Dermis microvascular lymphatic vessel endothelial cell (primary cell): ENCODE measurements around the gene CLPX. TPM values are rescaled to one million over a fixed set of nuclear protein-coding genes. Genes with fewer than 3 reads are reported as not detected.
A peak's percentile ranks its signal among the peaks of the same experiment; 100 is the strongest.
"Not testable (repeated sequence)": the region's sequence is repeated elsewhere in the genome, so short reads cannot be mapped to it uniquely, and the experiment has no call there.

Experiments used
- DNase-seq, 2 donors: peaks; one replicate each; pipeline versions ENCODE4 v3.0.0 to v3.0.0-alpha.2; 2010; ENCODE audit warnings: low read depth in 2 of 2
- total RNA-seq: library from RNA; depleted of rRNA; stranded (reverse); fragments of >200 nt; gene quantifications from 2 replicates; pipeline ENCODE4 v1.2.1, GENCODE V29; 2014

Gene CLPX
- total RNA-seq, 1 donor from 2014 or later, result 33.5 TPM

DNA sequence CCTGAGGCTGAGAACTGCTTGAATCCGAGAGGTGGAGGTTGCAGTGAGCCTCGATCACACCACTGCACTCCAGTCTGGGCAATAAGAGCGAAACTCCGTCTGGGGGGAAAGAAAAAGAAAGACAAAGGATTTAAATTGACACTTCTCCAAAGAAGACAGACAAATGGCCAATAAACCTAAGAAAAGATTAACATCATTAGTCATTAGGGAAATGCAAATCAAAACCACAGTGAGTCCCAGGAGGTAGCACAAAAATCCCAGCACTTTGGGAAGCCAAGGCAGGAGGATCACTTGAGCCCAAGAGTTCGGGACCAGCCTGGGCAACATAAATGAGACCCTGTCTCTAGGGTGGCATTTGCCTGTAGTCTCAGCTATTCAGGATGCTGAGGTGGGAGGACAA lies 12.6 kb downstream of the CLPX start:
- no peak for DNase-seq

GRCh38 chr15:65171428-65171827 lies 13.7 kb downstream of the CLPX start:
- no peak for DNase-seq

- DNase-seq, result no peak
Observed at GRCh38 chr15:65165875-65166274, 19.3 kb downstream of the CLPX start.

- no peak for DNase-seq
Observed at GRCh38 chr15:65164139-65164538, 21.0 kb downstream of the CLPX start.

DNA sequence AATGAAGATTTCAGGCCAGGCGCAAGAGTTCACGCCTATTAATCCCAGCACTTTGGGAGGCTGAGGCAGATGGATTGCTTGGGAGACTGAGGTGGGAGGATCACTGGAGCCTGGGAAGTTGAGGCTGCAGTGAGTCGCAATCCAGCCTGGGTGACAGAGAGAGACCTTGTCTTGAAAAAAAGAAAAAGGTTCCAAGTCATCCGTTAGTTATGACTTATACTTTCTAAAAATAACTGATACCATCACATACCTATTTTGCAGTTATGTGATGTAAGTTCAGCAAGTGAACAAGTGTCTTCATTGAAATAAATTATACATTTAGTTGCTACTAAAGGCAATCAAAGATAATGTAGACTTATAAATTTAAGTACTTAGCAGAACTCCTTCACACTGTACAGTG lies 22.1 kb downstream of the CLPX start:
- no peak for DNase-seq

GRCh38 chr15:65156692-65157091 lies 28.4 kb downstream of the CLPX start:
- DNase-seq, result no peak

DNA sequence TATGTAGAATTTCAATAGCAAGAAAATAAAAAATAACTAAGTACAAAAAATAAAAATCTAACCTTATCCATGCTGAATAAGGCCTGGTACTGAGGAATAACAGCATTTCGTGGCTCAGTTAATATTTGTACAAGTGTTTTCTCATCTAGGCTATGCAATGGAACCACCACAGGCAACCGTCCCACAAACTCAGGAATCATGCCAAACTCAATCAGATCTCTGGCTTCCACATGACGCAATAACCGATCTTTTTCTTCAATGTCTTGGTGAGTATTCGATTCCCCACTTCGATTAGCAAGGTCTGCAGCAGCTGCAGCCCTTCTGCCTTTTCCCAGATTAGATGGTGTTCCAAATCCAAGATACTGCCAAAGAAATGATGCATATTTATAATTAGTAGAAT lies 30.4 kb downstream of the CLPX start:
- no peak for DNase-seq

DNA sequence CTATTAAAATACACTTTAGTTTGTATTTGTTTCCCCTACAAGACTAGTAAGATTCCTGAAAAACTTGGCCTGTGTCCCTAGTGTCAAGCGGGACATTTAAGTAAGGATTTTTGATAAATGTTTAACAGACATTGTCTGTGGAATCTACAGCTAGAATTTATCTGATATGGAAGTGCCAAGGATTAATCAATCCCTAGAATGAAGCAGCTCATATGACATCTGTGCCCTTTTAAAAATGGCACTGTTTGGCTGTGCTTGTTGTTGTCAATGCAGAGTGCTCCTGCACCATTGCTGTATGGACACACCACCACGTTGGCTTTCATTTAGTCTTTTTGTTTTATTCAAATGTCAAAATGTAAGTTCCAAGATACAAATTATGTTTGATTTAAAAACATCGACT lies 37.2 kb downstream of the CLPX start:
- DNase-seq, result no peak

- no peak for DNase-seq
Observed at GRCh38 chr15:65146438-65146837, 38.7 kb downstream of the CLPX start.

GRCh38 chr15:65138631-65139030 lies 46.5 kb downstream of the CLPX start:
- peak in 1 of 2 donors; percentile 16 for DNase-seq

GRCh38 chr15:65137893-65138292 lies 47.2 kb downstream of the CLPX start:
- DNase-seq, result not testable (repeated sequence)

DNA sequence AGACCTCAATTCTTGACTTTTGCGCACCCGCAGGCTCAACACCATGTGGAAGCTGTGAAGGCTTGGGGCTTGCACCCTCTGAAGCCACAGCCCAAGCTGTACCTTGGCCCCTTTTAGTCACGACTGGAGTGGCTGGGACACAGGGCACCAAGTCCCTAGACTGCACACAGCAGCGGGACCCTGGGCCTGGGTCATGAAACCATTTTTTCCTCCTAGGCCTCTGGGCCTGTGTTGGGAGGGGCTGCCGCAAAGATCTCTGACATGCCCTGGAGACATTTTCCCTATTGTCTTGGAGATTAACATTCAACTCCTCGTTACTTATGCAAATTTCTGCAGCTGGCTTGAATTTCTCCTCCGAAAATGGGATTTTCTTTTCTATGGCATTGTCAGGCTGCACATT lies 48.1 kb downstream of the CLPX start:
- DNase-seq, result not testable (repeated sequence)

DNA sequence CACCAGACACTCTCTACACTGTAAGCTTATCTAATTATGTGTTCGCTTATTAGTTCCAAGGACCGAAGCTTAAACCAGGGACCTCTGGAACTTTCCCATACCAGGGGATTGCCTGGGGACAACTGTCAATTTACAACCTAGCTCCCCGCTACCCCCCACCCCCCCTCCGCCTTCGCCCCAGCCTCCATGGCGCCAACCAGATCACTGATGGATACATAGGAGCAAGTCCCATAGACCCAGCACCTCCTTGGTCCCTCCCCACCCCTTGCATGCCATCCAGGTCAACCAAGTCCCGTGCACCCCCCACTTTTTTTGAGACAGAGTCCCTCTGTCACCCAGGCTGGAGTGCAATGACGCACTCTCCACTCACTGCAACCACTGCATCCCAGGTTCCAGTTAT lies 50.6 kb downstream of the CLPX start:
- DNase-seq, result no peak

GRCh38 chr15:65133548-65134200 lies 51.5 kb downstream of the CLPX start, which contains the start of gene PDCD7:
Gene PDCD7 (minus strand): TSS chr15:65133808. CDS start chr15:65133781, 27 bp downstream.
- peak; percentile 81 to 94 for DNase-seq

GRCh38 chr15:65132878-65133547 lies 52.1 kb downstream of the CLPX start:
- peak; percentile 31 to 71 for DNase-seq

- DNase-seq, result no peak
Observed at GRCh38 chr15:65130941-65131340, 54.2 kb downstream of the CLPX start.

- no peak for DNase-seq
Observed at GRCh38 chr15:65115542-65115941, 69.6 kb downstream of the CLPX start.

- no peak for DNase-seq
Observed at GRCh38 chr15:65115086-65115485, 70.1 kb downstream of the CLPX start, which contains the start of gene UBAP1L. Gene UBAP1L (minus strand): TSS chr15:65115200. CDS start chr15:65106215, 8,985 bp downstream.

DNA sequence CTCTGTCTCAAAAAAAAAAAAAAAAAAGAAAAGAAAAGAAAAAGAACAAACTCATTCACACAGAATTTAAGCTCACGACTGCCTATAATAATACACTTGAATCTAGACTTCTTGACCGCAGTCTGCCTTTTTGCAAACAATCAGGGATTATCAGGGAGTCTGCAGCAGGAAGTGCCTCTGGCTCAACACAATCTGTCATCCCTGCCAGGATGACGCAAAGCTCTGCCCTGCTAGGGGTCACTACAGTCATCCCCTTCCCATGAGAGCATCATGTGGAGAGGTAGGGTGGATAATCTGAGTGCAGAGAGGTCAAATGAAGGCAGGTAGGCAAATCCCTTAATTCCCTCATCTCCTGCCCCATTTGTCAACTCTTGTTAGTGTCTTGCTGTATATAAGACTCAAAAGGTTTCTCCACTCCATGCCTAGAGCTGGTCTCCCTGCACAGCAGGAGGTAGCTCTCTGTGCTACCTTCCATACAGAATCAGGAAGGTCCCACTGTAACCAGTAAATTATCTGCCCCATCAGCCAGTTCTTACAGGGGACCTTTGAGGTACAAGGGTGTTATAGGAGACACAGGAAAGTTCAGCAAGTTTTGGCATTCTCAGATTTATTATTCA lies 74.4 kb downstream of the CLPX start:
- peak; percentile 90 to 94 for DNase-seq

DNA sequence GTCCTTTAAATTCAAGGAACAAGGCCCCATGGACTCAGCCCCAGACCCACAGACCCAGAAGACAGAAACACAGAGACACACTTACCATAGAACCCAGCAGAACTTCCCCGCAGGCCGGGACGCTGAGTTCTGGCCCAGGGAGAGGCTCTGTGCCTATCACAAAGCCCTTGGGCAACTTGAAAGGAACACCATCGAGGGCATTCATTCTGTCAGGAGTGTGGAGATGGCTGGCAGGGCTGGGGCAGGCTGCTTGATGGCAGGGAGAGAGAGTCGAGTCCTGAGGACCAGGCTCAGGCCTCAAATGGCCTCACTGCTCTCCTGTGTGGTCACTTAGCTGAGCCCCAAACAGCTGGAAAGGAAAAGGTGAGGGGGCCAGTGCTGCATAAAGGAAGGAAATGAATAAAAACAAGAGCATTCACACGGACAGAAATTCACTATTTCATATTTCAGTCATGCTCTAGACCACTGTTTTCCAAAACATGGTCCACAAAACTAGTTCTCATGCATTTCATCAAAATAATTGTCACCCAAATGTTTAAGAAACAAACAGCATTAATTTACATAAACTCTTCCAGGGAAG lies 79.0 kb downstream of the CLPX start:
- DNase-seq, result peak; percentile 64 to 78

DNA sequence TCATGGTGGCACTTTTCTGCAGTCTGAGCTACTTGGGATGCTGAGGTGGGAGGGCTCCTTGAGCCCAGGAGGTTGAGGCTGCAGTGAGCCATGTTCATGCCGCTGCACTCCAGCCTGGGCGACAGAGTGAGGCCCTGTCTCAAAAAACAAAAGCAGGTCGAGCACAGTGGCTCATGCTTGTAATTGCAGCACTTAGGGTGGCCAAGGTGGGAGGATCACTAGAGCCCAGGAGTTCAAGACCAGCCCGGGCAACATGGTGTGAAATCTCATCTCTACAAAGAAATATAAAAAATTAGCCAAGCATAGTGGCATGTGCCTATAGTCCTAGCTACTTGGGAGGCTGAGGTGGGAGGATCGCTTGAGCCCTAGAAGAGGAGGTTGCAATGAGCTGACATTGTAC lies 80.1 kb downstream of the CLPX start:
- no peak for DNase-seq

GRCh38 chr15:65102912-65103311 lies 82.2 kb downstream of the CLPX start:
- no peak for DNase-seq
